Parathyroid adenoma (tissue), 2 donors: Measurements from ENCODE around the gene CLDN1.

Experiments used
- H2AFZ ChIP-seq: fragments of 300-600 bp; sonication (generic); one replicate; pipeline ENCODE4 v1.7.0; 2017; ENCODE audit warnings: antibody characterized with exemption, mild to moderate bottlenecking
- H3K27ac ChIP-seq: fragments of 300-600 bp; sonication (generic); one replicate; pipeline ENCODE4 v1.7.0; 2017
- H3K27me3 ChIP-seq: fragments of 300-600 bp; sonication (generic); one replicate; pipeline ENCODE4 v1.7.0; 2017; ENCODE audit warnings: low read length; ENCODE audit not compliant: control insufficient read depth, insufficient read depth
- H3K36me3 ChIP-seq: fragments of 300-600 bp; sonication (generic); one replicate; pipeline ENCODE4 v1.7.0; 2017; ENCODE audit warnings: low read length; ENCODE audit not compliant: control insufficient read depth, insufficient read depth
- H3K4me1 ChIP-seq: fragments of 300-600 bp; sonication (generic); one replicate; pipeline ENCODE4 v1.7.0; 2017; ENCODE audit warnings: control low read depth
- H3K4me2 ChIP-seq: fragments of 300-600 bp; sonication (generic); one replicate; pipeline ENCODE4 v1.7.0; 2017; ENCODE audit warnings: low read length
- H3K4me3 ChIP-seq: fragments of 300-600 bp; sonication (generic); one replicate; pipeline ENCODE4 v1.7.0; 2017; ENCODE audit warnings: low read depth, low read length
- H3K79me2 ChIP-seq: fragments of 300-600 bp; sonication (generic); one replicate; pipeline ENCODE4 v1.7.0; 2017; ENCODE audit warnings: control low read depth
- H3K9ac ChIP-seq: fragments of 300-600 bp; sonication (generic); one replicate; pipeline ENCODE4 v1.7.0; 2017; ENCODE audit warnings: mild to moderate bottlenecking
- H3K9me3 ChIP-seq: fragments of 300-600 bp; sonication (generic); one replicate; pipeline ENCODE4 v1.7.0; 2017; ENCODE audit warnings: low read length; ENCODE audit not compliant: control insufficient read depth
- TF ChIP-seq, protein P1 (sequence below): fragments of 300-600 bp; sonication (generic); IDR thresholded peaks from one replicate; pipeline ENCODE4 v1.7.0; 2017; ENCODE audit warnings: antibody characterized with exemption, mild to moderate bottlenecking
- donor health status: primary hyperparathyroidism.

Gene CLDN1

DNA sequence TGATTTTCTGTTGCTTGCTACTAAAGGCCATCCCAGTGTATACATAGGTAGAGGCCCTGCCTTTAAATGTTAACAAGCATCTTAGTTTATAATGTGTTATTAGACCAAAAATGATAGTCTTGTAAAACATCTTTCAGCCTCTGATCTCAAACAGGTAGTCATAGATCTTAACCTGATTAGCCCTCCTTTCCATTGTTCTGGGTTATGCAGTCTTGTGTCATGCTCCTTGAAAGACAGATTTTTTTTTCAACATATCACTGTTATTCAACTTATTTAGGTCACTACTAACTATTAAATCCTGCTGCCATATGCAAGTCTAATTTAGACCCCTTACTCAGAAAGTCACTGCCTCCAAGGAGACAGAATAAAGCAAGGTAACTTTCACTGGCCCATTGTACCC, 46.6 kb upstream of the CLDN1 start:
- no peak overlapping the region for H3K9ac ChIP-seq
- no peak overlapping the region for H3K27ac ChIP-seq
- no peaks in the 10 kb centered on the region for H3K9me3 ChIP-seq
- no peaks in the 10 kb centered on the region for H3K79me2 ChIP-seq
- no peaks in the 10 kb centered on the region for H3K36me3 ChIP-seq
- no peaks in the 10 kb centered on the region for H3K27me3 ChIP-seq
- H3K4me3 ChIP-seq: no peak overlapping the region
- no peak overlapping the region for H3K4me2 ChIP-seq
- TF ChIP-seq, protein P1, sequence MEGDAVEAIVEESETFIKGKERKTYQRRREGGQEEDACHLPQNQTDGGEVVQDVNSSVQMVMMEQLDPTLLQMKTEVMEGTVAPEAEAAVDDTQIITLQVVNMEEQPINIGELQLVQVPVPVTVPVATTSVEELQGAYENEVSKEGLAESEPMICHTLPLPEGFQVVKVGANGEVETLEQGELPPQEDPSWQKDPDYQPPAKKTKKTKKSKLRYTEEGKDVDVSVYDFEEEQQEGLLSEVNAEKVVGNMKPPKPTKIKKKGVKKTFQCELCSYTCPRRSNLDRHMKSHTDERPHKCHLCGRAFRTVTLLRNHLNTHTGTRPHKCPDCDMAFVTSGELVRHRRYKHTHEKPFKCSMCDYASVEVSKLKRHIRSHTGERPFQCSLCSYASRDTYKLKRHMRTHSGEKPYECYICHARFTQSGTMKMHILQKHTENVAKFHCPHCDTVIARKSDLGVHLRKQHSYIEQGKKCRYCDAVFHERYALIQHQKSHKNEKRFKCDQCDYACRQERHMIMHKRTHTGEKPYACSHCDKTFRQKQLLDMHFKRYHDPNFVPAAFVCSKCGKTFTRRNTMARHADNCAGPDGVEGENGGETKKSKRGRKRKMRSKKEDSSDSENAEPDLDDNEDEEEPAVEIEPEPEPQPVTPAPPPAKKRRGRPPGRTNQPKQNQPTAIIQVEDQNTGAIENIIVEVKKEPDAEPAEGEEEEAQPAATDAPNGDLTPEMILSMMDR: no peak
- no peak overlapping the region for H2AFZ ChIP-seq
- no peaks in the 10 kb centered on the region for H3K4me1 ChIP-seq

GRCh38 chr3:190366133-190366532, 43.9 kb upstream of the CLDN1 start:
- Histone ChIP-seq H3K27me3 (no peaks in the 10 kb centered on the region), H3K4me2 (no peak overlapping the region), H3K9me3 (no peaks in the 10 kb centered on the region), H2AFZ (no peak overlapping the region), H3K36me3 (no peaks in the 10 kb centered on the region), H3K4me1 (no peaks in the 10 kb centered on the region), H3K79me2 (no peaks in the 10 kb centered on the region), H3K27ac (no peak overlapping the region), H3K4me3 (no peak overlapping the region), H3K9ac (no peak overlapping the region)
- TF ChIP-seq, protein P1: no peak

- H3K4me1 ChIP-seq: no peaks in the 10 kb centered on the region
- H3K4me2 ChIP-seq: no peak overlapping the region
- H3K79me2 ChIP-seq: no peaks in the 10 kb centered on the region
- TF ChIP-seq, protein P1: no peak
- no peak overlapping the region for H3K9ac ChIP-seq
- H3K27me3 ChIP-seq: no peaks in the 10 kb centered on the region
- no peak overlapping the region for H3K4me3 ChIP-seq
- H2AFZ ChIP-seq: no peak overlapping the region
- no peaks in the 10 kb centered on the region for H3K9me3 ChIP-seq
- H3K27ac ChIP-seq: no peak overlapping the region
- no peaks in the 10 kb centered on the region for H3K36me3 ChIP-seq
Measured at GRCh38 chr3:190362258-190362657, 40.0 kb upstream of the CLDN1 start.

- TF ChIP-seq, protein P1: no peak
- no peak overlapping the region for H3K4me3 ChIP-seq
- H3K27ac ChIP-seq: no peak overlapping the region
- H3K9ac ChIP-seq: no peak overlapping the region
- H3K36me3 ChIP-seq: no peaks in the 10 kb centered on the region
- H3K9me3 ChIP-seq: no peaks in the 10 kb centered on the region
- no peaks in the 10 kb centered on the region for H3K79me2 ChIP-seq
- H3K4me1 ChIP-seq: no peaks in the 10 kb centered on the region
- no peak overlapping the region for H2AFZ ChIP-seq
- no peaks in the 10 kb centered on the region for H3K27me3 ChIP-seq
- no peak overlapping the region for H3K4me2 ChIP-seq
Measured at GRCh38 chr3:190361791-190362190, 39.5 kb upstream of the CLDN1 start.

DNA sequence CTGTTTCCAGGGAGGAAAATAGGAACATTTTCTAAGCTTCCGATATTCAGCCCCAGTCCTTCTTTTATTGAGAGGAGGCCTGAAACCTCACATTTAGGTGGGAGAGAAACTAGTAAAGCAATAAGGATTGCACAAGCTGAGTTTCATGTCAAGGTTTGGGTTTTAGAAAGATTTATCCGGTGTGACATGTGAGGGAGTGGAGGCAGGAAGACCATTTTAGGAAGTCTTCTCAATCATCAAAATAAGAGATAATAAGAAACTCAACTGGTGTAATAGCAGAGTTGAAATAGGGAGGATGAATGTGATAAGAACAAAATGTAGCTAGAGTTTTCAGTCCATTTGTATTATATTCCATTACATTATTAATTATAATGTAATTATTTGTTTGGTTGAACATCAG, 38.0 kb upstream of the CLDN1 start:
- no peaks in the 10 kb centered on the region for H3K27me3 ChIP-seq
- H3K27ac ChIP-seq: no peak overlapping the region
- H3K9me3 ChIP-seq: no peaks in the 10 kb centered on the region
- no peak overlapping the region for H3K4me3 ChIP-seq
- H3K4me1 ChIP-seq: no peaks in the 10 kb centered on the region
- no peaks in the 10 kb centered on the region for H3K36me3 ChIP-seq
- H3K79me2 ChIP-seq: no peaks in the 10 kb centered on the region
- H3K9ac ChIP-seq: no peak overlapping the region
- H2AFZ ChIP-seq: no peak overlapping the region
- TF ChIP-seq, protein P1: no peak
- no peak overlapping the region for H3K4me2 ChIP-seq
